B cell (primary cell): ENCODE measurements around the gene PTPRG. TPM values are rescaled to one million over a fixed set of nuclear protein-coding genes. Genes with fewer than 3 reads are reported as not detected.

Experiments
- ATAC-seq: fragments of 200-7000 bp; cut with Tn5 transposase; one replicate; pipeline ENCODE4 v1.10.0; 2021; ENCODE audit warnings: low read depth, mild to moderate bottlenecking, moderate number of reproducible peaks, moderate library complexity
- CTCF ChIA-PET: fragments of 350-600 bp; sonication (Branson Sonifier 250); formaldehyde crosslinking; loops from one replicate; lab custom pipeline; 2021; ENCODE audit warnings: antibody characterized with exemption, inconsistent platforms; lab: Charles Lee
- POLR2A ChIA-PET: fragments of 350-600 bp; sonication (Branson Sonifier 250); formaldehyde crosslinking; loops from one replicate; lab custom pipeline; 2021; ENCODE audit warnings: antibody characterized with exemption; lab: Charles Lee
- DNase-seq: peaks from one replicate; pipeline ENCODE4 v3.0.0; 2013
- H2AFZ ChIP-seq: 2 replicates; pipeline ENCODE4 v1.6.1; 2012; ENCODE audit warnings: mild to moderate bottlenecking, low read depth, low read length; ENCODE audit not compliant: insufficient read depth, poor library complexity, severe bottlenecking
- H3K27ac ChIP-seq, 2 donors: 1 replicate in 1 of 2; 2 replicates in 1 of 2; pipeline ENCODE4 v1.5.1; 2012 to 2013; ENCODE audit warnings: low read length in 2 of 2, mild to moderate bottlenecking in 2 of 2, moderate library complexity in 1 of 2
- H3K27me3 ChIP-seq, 4 experiments: fragments of 200-600 bp in 1 of 4; sonication (generic) in 1 of 4; replicated peaks in 1 of 4; 1 replicate in 2 of 4; 2 replicates in 2 of 4; pipeline versions ENCODE4 v1.6.1 to v1.7.0; 2013 to 2016; ENCODE audit warnings: low read length in 3 of 4, mild to moderate bottlenecking in 2 of 4, mixed read lengths in 1 of 4, moderate library complexity in 1 of 4; ENCODE audit not compliant: insufficient read depth in 4 of 4, control insufficient read depth in 3 of 4; ENCODE audit errors: control extremely low read depth in 1 of 4
- H3K36me3 ChIP-seq, 2 experiments: replicated peaks in 1 of 2; 1 replicate in 1 of 2; 2 replicates in 1 of 2; pipeline versions ENCODE4 v1.6.1 to v1.7.1; 2013; ENCODE audit warnings: low read length in 1 of 2; ENCODE audit not compliant: insufficient read depth in 2 of 2, control insufficient read depth in 1 of 2; ENCODE audit errors: control extremely low read depth in 1 of 2, extremely low read depth in 1 of 2
- H3K4me1 ChIP-seq, 2 donors: fragments of 200-600 bp in 1 of 2; sonication (generic) in 1 of 2; 1 replicate in 1 of 2; 2 replicates in 1 of 2; pipeline versions ENCODE4 v1.5.1 to v1.6.1; 2013 to 2017; ENCODE audit warnings: low read length in 2 of 2; ENCODE audit not compliant: control insufficient read depth in 2 of 2, insufficient read depth in 2 of 2
- H3K4me2 ChIP-seq: replicated peaks from 2 replicates; pipeline ENCODE3; 2012; ENCODE audit warnings: mild to moderate bottlenecking, low read depth, low read length; ENCODE audit not compliant: poor library complexity, severe bottlenecking
- H3K4me3 ChIP-seq, 5 experiments: fragments of 200-600 bp in 1 of 5; sonication (generic) in 1 of 5; 1 replicate in 3 of 5; 2 replicates in 2 of 5; pipeline versions ENCODE4 v1.5.1 to v1.7.0; 2011 to 2016; ENCODE audit warnings: low read length in 4 of 5, mild to moderate bottlenecking in 4 of 5, low read depth in 2 of 5, control low read depth in 1 of 5, moderate library complexity in 1 of 5; ENCODE audit not compliant: insufficient read depth in 1 of 5; ENCODE audit errors: control extremely low read depth in 1 of 5, extremely low read depth in 1 of 5
- H3K79me2 ChIP-seq: fragments of 200-600 bp; sonication (generic); one replicate; pipeline ENCODE4 v1.6.0; 2016; ENCODE audit warnings: low read length; ENCODE audit not compliant: control insufficient read depth, insufficient read depth
- H3K9ac ChIP-seq: fragments of 200-600 bp; sonication (generic); 2 replicates; pipeline ENCODE4 v1.6.1; 2017; ENCODE audit warnings: mild to moderate bottlenecking, low read length, moderate library complexity
- H3K9me3 ChIP-seq, 3 donors: one replicate each; pipeline versions ENCODE4 v1.6.1 to v1.7.1; 2013; ENCODE audit warnings: low read length in 2 of 3; ENCODE audit not compliant: control insufficient read depth in 2 of 3, insufficient read depth in 1 of 3; ENCODE audit errors: control extremely low read depth in 1 of 3
- H4K20me1 ChIP-seq: 2 replicates; pipeline ENCODE4 v1.6.0; 2012; ENCODE audit warnings: mild to moderate bottlenecking, low read length; ENCODE audit not compliant: insufficient read depth, control insufficient read depth, poor library complexity, severe bottlenecking
- H3K27ac Mint-ChIP-seq: one replicate; pipeline ENCODE4 v1.8.0; 2021; ENCODE audit warnings: mixed read lengths
- H3K27me3 Mint-ChIP-seq: one replicate; pipeline ENCODE4 v1.8.0; 2021; ENCODE audit warnings: mixed read lengths
- H3K4me1 Mint-ChIP-seq: one replicate; pipeline ENCODE4 v1.8.0; 2021; ENCODE audit warnings: mixed read lengths
- H3K4me3 Mint-ChIP-seq: one replicate; pipeline ENCODE4 v1.8.0; 2021; ENCODE audit warnings: mixed read lengths
- H3K9me3 Mint-ChIP-seq: one replicate; pipeline ENCODE4 v1.8.0; 2022; ENCODE audit warnings: mixed read lengths; ENCODE audit not compliant: insufficient read depth
- CTCF ChIP-seq: fragments of 200-600 bp; IDR thresholded peaks from one replicate; pipeline ENCODE4 v1.8.0; 2022; ENCODE audit warnings: antibody characterized with exemption, mild to moderate bottlenecking
- EZH2 ChIP-seq: IDR thresholded peaks from 2 replicates; pipeline ENCODE4 v1.6.1; 2012; ENCODE audit warnings: borderline replicate concordance, low read depth, mild to moderate bottlenecking, moderate library complexity, low read length; ENCODE audit not compliant: insufficient read depth, poor library complexity, severe bottlenecking
- WGBS: methylation state at CpG from one replicate; pipeline ENCODE4 v1.1.5; 2013; ENCODE audit warnings: missing lambda C conversion rate; ENCODE audit not compliant: insufficient coverage; 5-methylcytosine and 5-hydroxymethylcytosine counted together
- intact Hi-C: fragments of 100-400 bp; cut with micrococcal nuclease; formaldehyde crosslinking; loops from one replicate; pipeline ENCODE4 v1.10.0; 2022
- polyA plus RNA-seq: library from polyadenylated mRNA; depleted of rRNA; stranded (reverse); fragments of >200 nt; gene quantifications from 2 replicates; pipeline ENCODE4 v1.2.3, GENCODE V29; 2012
- total RNA-seq, 2 donors: library from RNA; stranded (reverse); fragments of 120-200 nt in 1 of 2; gene quantifications; 1 replicate in 1 of 2; 2 replicates in 1 of 2; pipeline versions ENCODE4 v1.2.3 to v1.2.4, GENCODE V29; 2013 to 2022

The PTPRG gene
- total and polyA plus RNA-seq, 2 donors (not counting 1 experiment from before 2014, with no cell fraction given): 0.12 to 1.3 TPM

GRCh38 chr3:61669668-61670299, 108.4 kb downstream of the PTPRG start:
- Histone ChIP-seq H3K79me2 (no peaks in the 10 kb centered on the region), H3K9me3 (no peaks in the 10 kb centered on the region), H3K27me3 (no peaks in the 10 kb centered on the region), H3K4me2 (no peak overlapping the region), H3K4me1 (no peaks in the 10 kb centered on the region), H3K4me3 (no peak overlapping the region), H3K36me3 (no peaks in the 10 kb centered on the region), H3K27ac (no peak overlapping the region), H2AFZ (no peak overlapping the region), H4K20me1 (no peaks in the 10 kb centered on the region), H3K9ac (no peak overlapping the region)
- Mint-ChIP-seq H3K27ac (no peak overlapping the region), H3K4me3 (no peak overlapping the region), H3K4me1 (peaks cover 3% of the 10 kb centered on the region), H3K9me3 (no peaks in the 10 kb centered on the region), H3K27me3 (no peaks in the 10 kb centered on the region)
- 77% methylated on average over 3 of the region's 6 CpGs for WGBS
- TF ChIP-seq CTCF (no peak), EZH2 (no peak)
- ChIA-PET CTCF (no interaction called here), POLR2A (no interaction called here)
- ATAC-seq: no peak
- no peak for DNase-seq
- intact Hi-C loops: no loop called here

GRCh38 chr3:61673651-61674050, 112.3 kb downstream of the PTPRG start:
- no peak overlapping the region for H3K4me3 ChIP-seq
- no peak overlapping the region for H3K27ac Mint-ChIP-seq
- no peak overlapping the region for H3K4me3 Mint-ChIP-seq
- ChIA-PET POLR2A (no interaction called here), CTCF (no interaction called here)
- no peaks in the 10 kb centered on the region for H3K79me2 ChIP-seq
- H4K20me1 ChIP-seq: no peaks in the 10 kb centered on the region
- no peak overlapping the region for H3K9ac ChIP-seq
- peaks cover 3% of the 10 kb centered on the region for H3K4me1 Mint-ChIP-seq
- H3K4me2 ChIP-seq: no peak overlapping the region
- no peaks in the 10 kb centered on the region for H3K4me1 ChIP-seq
- DNase-seq: no peak
- no peak overlapping the region for H3K27ac ChIP-seq
- no peaks in the 10 kb centered on the region for H3K27me3 ChIP-seq
- TF ChIP-seq CTCF (no peak), EZH2 (no peak)
- no peaks in the 10 kb centered on the region for H3K36me3 ChIP-seq
- no CpG with 5 or more reads among the region's 3 CpGs for WGBS
- no peaks in the 10 kb centered on the region for H3K9me3 ChIP-seq
- ATAC-seq: no peak
- intact Hi-C loops: no loop called here
- no peaks in the 10 kb centered on the region for H3K9me3 Mint-ChIP-seq
- no peak overlapping the region for H2AFZ ChIP-seq
- no peaks in the 10 kb centered on the region for H3K27me3 Mint-ChIP-seq
